Stimulated activated CD8-positive, alpha-beta memory T cell treated with anti-CD3 and anti-CD28 coated beads, Interleukin-4, amount 100 ng/mL, for 1 hour (primary cell): Measurements from ENCODE around the gene HIPK4.

ENCODE experiments used
- DNase-seq, 2 donors: peaks; one replicate each; pipeline ENCODE4 v3.0.0-alpha.2; 2020; ENCODE audit warnings: low read depth in 2 of 2, low spot score in 1 of 2

HIPK4 gene

GRCh38 chr19:40367577-40368434 lies 22.2 kb downstream of the HIPK4 start:
- no peak for DNase-seq

DNA sequence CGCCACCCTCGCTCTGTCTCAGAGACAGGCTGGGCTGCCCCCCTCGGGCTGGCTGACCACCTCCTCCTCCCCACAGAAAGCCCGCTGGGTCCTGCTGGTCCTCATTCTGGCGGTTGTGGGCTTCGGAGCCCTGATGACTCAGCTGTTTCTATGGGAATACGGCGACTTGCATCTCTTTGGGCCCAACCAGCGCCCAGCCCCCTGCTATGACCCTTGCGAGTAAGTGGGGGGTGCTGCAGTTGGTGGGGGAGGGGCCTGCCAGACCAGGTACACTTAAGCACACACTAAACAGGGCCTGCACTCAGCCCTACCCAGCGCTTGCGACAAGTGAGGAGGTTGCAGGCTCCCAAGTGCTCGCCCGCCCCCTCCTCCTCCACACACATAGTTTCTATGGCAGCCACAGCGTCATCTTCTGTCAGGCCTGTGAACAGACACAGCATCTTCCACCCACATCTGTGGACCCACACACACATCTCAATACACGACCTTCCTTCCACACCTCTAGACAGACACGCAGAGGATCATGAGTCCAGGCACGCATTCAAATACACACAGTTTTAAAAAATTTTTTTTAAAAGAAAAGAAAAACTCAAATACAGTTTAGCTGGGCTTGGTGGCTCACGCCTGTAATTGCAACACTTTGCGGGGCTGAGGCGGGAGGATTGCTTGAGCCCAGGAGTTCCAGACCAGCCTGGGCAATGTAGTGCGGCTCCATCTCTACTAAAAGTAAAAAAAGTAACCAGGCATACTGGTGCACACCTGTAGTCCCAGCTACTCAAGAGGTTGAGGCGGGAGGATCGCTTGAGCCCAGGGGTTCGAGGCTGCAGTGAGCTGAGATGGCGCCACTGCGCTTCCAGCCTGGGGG lies 23.1 kb downstream of the HIPK4 start:
- no peak for DNase-seq

GRCh38 chr19:40365613-40366401 lies 24.2 kb downstream of the HIPK4 start:
- no peak for DNase-seq

DNA sequence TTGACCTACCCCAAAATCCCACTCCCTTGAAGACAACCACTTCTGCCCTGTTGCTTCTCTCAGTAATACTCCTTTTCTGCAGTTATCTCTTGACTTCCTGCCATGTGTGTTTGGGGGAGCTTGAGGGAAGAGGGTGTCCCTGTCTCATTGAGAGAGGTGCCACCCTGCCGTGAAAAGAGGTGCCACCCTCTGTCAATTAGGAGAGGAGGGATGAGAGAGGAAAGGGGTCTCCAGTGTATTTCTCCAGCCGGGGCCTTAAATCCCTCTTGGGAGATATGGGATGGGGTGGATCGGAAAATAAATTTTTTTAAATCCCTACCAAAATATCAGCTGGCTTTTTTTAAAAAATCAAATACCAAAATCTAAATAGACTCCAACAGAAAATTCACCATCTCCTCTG lies 25.0 kb downstream of the HIPK4 start:
- no peak for DNase-seq

DNA sequence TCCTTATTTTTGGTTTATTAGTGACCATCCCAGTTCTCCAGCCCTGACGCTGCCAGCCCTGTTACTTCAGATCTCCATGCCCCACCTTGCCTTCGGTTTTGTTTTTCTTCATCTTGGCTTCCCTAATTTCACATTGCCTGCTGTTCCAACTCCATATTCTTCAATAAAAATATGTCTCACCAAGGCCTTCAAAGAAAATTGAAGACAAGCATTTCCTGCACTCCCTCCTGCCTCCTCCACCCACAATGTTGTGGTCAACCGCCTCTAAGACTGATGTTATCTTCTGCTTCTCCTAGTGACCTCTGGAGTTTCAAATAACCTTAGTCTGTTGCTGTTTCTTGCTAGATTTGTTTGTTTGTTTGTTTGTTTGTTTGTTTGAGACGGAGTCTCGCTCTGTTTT lies 26.9 kb downstream of the HIPK4 start:
- DNase-seq = no peak

DNA sequence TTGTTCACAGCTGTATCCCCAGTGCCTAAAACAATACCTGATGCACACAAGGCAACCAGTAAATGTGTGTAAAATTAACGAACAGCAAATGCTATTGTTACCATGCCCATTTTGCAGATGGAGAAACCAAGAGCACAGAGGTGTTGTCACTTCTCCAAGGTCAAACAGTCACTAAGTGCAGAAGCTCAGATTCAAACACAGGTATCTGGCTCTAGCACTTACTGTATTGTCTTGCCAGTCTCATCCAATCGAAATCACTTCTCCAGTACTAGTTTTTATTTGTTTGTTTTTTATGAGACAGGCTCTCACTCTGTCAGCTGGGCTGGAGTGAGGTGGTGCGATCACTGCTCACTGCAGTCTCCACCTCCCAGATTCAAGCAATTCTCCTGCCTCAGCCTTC lies 27.8 kb downstream of the HIPK4 start:
- no peak for DNase-seq

- no peak for DNase-seq
These were observed 29.2 kb downstream of the HIPK4 start for GRCh38 chr19:40360708-40361241.

- DNase-seq = no peak
These were observed 29.8 kb downstream of the HIPK4 start for GRCh38 chr19:40360020-40360707.

DNA sequence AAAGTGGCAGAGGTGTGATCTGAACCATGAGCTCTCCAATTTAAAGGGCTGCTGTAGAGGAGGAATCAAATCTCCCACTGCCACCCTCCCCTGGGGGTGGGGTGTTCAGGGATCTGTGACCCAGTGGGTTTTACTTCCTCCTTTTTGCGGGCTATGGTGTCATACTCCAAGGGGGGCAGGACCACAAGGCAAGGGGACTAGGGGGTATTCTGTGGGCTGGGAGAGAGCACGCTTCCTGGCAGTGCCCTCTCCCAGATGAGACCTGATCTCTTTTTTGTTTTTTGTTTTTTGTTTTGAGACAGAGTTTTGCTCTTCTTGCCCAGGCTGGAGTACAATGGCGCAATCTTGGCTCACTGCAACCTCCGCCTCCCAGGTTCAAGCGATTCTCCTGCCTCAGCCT lies 31.2 kb downstream of the HIPK4 start:
- no peak for DNase-seq

GRCh38 chr19:40357640-40358039 lies 32.3 kb downstream of the HIPK4 start:
- DNase-seq = no peak

DNA sequence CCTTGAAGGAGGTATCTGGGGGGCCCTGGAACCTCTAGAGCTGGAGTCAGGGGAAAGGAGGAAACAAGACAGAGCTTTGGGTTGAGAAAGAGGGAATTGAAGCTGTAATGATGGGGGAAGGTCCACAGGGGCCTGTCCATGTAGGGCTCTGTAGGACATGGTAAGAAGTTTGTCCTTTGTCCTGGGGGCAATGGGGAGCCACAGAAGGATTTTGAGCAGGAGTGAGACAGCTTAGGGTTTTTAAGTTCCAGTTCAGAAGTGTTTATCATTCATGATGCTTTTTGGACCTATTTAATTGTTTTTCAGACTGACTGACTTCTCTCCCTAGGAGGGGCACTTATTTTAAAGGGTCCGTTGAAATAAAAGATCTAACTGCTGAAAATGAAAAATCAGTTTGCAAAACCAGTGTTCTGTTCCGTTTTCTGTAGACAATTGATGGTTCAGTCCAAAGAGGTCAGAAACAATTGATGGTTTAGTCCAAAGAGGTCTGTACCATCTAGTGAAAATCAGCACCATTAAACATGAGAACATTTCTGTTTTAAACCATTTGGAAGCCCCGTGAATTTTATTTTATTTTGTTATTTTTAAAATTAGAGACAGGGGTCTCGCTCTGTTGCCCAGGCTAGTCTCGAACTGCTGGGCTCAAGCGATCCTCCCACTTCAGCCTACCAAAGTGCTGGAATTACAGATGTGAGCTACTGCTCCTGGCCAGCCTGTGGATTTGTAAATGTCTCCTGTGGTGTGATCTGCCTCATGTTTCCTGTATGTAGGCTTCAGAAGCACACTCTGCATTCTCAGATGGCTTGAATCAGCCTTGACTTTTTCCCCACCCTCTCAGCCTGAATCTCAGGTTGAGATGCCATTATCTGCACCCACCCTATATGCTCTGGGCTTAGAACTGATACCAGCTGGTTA lies 33.0 kb downstream of the HIPK4 start:
- DNase-seq = no peak

GRCh38 chr19:40355975-40356680 lies 33.9 kb downstream of the HIPK4 start:
- no peak for DNase-seq

GRCh38 chr19:40348961-40349507 lies 40.9 kb downstream of the HIPK4 start:
- no peak for DNase-seq

DNA sequence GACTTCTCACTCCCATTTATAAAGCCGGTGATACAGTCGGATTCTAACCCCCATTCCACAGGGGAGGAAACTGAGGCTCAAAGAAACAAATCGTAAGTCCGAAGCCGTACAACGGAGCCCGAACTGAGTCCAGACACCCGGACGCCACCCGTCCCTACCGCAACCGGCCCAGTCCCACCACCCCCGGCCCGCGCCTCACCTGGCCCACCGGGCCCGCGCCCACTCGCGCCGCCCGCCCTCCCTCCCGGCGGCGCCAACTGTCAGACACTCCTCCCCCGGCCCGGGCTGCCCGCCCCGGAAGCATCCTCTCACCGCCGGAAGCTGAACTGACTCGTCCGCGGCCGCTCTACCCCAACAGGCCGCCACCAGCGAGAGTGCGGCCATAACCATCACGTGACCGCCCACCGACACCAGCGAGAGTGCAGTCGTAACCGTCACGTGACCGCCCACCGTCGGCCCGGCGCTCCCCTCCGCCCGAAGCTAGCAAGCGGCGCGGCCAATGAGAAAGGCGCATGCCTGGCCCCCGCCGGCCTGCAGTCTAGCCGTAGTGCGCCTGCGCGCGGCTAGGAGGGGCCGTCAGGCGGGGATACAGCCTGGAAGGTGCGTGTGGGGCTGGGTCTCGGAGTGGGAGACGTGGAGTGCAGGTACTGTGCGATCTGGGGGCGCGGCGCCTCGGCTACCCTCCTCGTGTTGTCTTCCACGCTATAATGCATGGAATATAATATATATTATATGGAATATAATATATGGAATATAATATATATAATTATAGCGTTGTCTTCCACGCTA lies 41.7 kb downstream of the HIPK4 start, which contains the start of the genes C19orf47 and PLD3:
Gene C19orf47, minus strand, starts transcription at position 273 of the 789 bp plus-strand sequence. CDS start 6,540 bp downstream, outside the sequence.
Gene PLD3, plus strand, starts transcription at position 571 of the 789 bp plus-strand sequence. CDS start 17,789 bp downstream, outside the sequence.
- DNase-seq = peak; percentile 93 to 97

DNA sequence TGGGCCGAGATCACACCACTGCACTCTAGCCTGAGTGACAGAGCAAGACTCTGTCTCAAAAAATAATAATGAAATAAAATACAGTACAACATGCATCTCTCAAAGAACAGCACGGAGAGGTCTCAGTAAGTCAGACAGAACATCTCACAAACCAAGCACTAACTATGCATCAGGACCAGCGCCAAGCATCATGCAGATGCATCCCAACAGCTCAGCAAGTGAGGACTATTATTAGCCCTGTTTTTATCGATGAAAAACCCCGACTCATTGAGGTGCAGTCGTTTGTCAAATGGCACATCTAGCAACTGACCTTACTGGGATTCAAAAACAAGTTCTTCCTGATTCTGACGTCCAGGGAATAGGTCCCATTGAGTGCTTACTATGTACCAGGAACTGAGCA lies 45.6 kb downstream of the HIPK4 start:
- DNase-seq = no peak

GRCh38 chr19:40342644-40343311 lies 47.2 kb downstream of the HIPK4 start:
- DNase-seq = no peak
